HUES6 (cell line): ENCODE data around the gene LTBP4.

Experiments used
- H3K27ac ChIP-seq: 2 replicates; pipeline ENCODE4 v1.7.0; 2013; ENCODE audit warnings: low read depth, mild to moderate bottlenecking, low read length, inconsistent platforms
- H3K27me3 ChIP-seq: 2 replicates; pipeline ENCODE4 v1.6.1; 2013; ENCODE audit warnings: low read length; ENCODE audit not compliant: control insufficient read depth, insufficient read depth
- H3K36me3 ChIP-seq: 2 replicates; pipeline ENCODE4 v1.6.1; 2013; ENCODE audit warnings: low read length; ENCODE audit not compliant: control insufficient read depth, insufficient read depth
- H3K4me1 ChIP-seq: 2 replicates; pipeline ENCODE4 v1.6.1; 2013; ENCODE audit warnings: low read length; ENCODE audit not compliant: control insufficient read depth, insufficient read depth
- H3K4me3 ChIP-seq: 2 replicates; pipeline ENCODE4 v1.5.1; 2013; ENCODE audit warnings: low read depth, low read length
- H3K9ac ChIP-seq: one replicate; pipeline ENCODE4 v1.6.1; 2013; ENCODE audit warnings: mild to moderate bottlenecking, low read length
- H3K9me3 ChIP-seq: 2 replicates; pipeline ENCODE4 v1.6.1; 2013; ENCODE audit warnings: low read depth, low read length; ENCODE audit not compliant: control insufficient read depth, insufficient read depth

LTBP4 gene

GRCh38 chr19:40613690-40614621 lies 12.8 kb downstream of the LTBP4 start:
- peaks cover 5% of the 10 kb centered on the region for H3K36me3 ChIP-seq
- no peaks in the 10 kb centered on the region for H3K9me3 ChIP-seq
- peak overlapping the region; percentile 71 for H3K9ac ChIP-seq
- peak overlapping the region; percentile 52; the same call in 1 of the 2 replicates for H3K27ac ChIP-seq
- peaks cover 35% of the 10 kb centered on the region for H3K27me3 ChIP-seq
- H3K4me3 ChIP-seq: peak overlapping the region; percentile 85
- H3K4me1 ChIP-seq: peaks cover 10% of the 10 kb centered on the region

- H3K27ac ChIP-seq: no peak overlapping the region
- peak overlapping the region; percentile 85 for H3K4me3 ChIP-seq
- H3K4me1 ChIP-seq: peaks cover 10% of the 10 kb centered on the region
- peaks cover 14% of the 10 kb centered on the region for H3K36me3 ChIP-seq
- H3K9me3 ChIP-seq: no peaks in the 10 kb centered on the region
- peak overlapping the region; percentile 64 for H3K9ac ChIP-seq
- H3K27me3 ChIP-seq: peaks cover 29% of the 10 kb centered on the region
These were observed 13.6 kb downstream of the LTBP4 start for GRCh38 chr19:40614622-40615411.

GRCh38 chr19:40616178-40616577 lies 15.0 kb downstream of the LTBP4 start:
- no peak overlapping the region for H3K4me3 ChIP-seq
- H3K27ac ChIP-seq: no peak overlapping the region
- peaks cover 21% of the 10 kb centered on the region for H3K36me3 ChIP-seq
- no peak overlapping the region for H3K9ac ChIP-seq
- peaks cover 17% of the 10 kb centered on the region for H3K27me3 ChIP-seq
- peaks cover 3% of the 10 kb centered on the region; the same call in 1 of the 2 replicates for H3K4me1 ChIP-seq
- no peaks in the 10 kb centered on the region for H3K9me3 ChIP-seq

- Histone ChIP-seq H3K36me3 (peaks cover 27% of the 10 kb centered on the region), H3K27me3 (peaks cover 9% of the 10 kb centered on the region), H3K4me3 (no peak overlapping the region), H3K9ac (no peak overlapping the region), H3K9me3 (no peaks in the 10 kb centered on the region), H3K4me1 (peaks cover 3% of the 10 kb centered on the region; the same call in 1 of the 2 replicates), H3K27ac (no peak overlapping the region)
These were observed 15.8 kb downstream of the LTBP4 start for GRCh38 chr19:40616941-40617340.

GRCh38 chr19:40617961-40618360 lies 16.8 kb downstream of the LTBP4 start:
- Histone ChIP-seq H3K4me1 (peaks cover 7% of the 10 kb centered on the region), H3K4me3 (no peak overlapping the region), H3K36me3 (peaks cover 36% of the 10 kb centered on the region), H3K9ac (no peak overlapping the region), H3K27ac (no peak overlapping the region), H3K9me3 (no peaks in the 10 kb centered on the region), H3K27me3 (no peaks in the 10 kb centered on the region)

- Histone ChIP-seq H3K9me3 (no peaks in the 10 kb centered on the region), H3K27ac (no peak overlapping the region), H3K4me1 (peaks cover 12% of the 10 kb centered on the region; the same call in 1 of the 2 replicates), H3K9ac (no peak overlapping the region), H3K4me3 (no peak overlapping the region), H3K27me3 (no peaks in the 10 kb centered on the region), H3K36me3 (peaks cover 36% of the 10 kb centered on the region)
These were observed 18.4 kb downstream of the LTBP4 start for GRCh38 chr19:40619333-40620160.

- Histone ChIP-seq H3K4me3 (no peak overlapping the region), H3K4me1 (peaks cover 12% of the 10 kb centered on the region; the same call in 1 of the 2 replicates), H3K27ac (no peak overlapping the region), H3K9ac (no peak overlapping the region), H3K9me3 (no peaks in the 10 kb centered on the region), H3K27me3 (no peaks in the 10 kb centered on the region), H3K36me3 (peaks cover 39% of the 10 kb centered on the region)
These were observed 19.0 kb downstream of the LTBP4 start for GRCh38 chr19:40620161-40620485.

- Histone ChIP-seq H3K27me3 (no peaks in the 10 kb centered on the region), H3K9me3 (no peaks in the 10 kb centered on the region), H3K9ac (no peak overlapping the region), H3K4me1 (peaks cover 12% of the 10 kb centered on the region; the same call in 1 of the 2 replicates), H3K4me3 (no peak overlapping the region), H3K36me3 (peaks cover 47% of the 10 kb centered on the region), H3K27ac (no peak overlapping the region)
These were observed 20.1 kb downstream of the LTBP4 start for GRCh38 chr19:40621283-40621682.

GRCh38 chr19:40621966-40622772 lies 21.0 kb downstream of the LTBP4 start:
- Histone ChIP-seq H3K27ac (no peak overlapping the region), H3K9me3 (no peaks in the 10 kb centered on the region), H3K27me3 (no peaks in the 10 kb centered on the region), H3K36me3 (peaks cover 50% of the 10 kb centered on the region), H3K4me3 (no peak overlapping the region), H3K4me1 (peaks cover 12% of the 10 kb centered on the region; the same call in 1 of the 2 replicates), H3K9ac (no peak overlapping the region)

- peaks cover 12% of the 10 kb centered on the region; the same call in 1 of the 2 replicates for H3K4me1 ChIP-seq
- H3K4me3 ChIP-seq: no peak overlapping the region
- no peaks in the 10 kb centered on the region for H3K27me3 ChIP-seq
- no peak overlapping the region for H3K27ac ChIP-seq
- peaks cover 56% of the 10 kb centered on the region for H3K36me3 ChIP-seq
- H3K9me3 ChIP-seq: no peaks in the 10 kb centered on the region
- H3K9ac ChIP-seq: no peak overlapping the region
These were observed 21.6 kb downstream of the LTBP4 start for GRCh38 chr19:40622773-40623075.
